Measurements from ENCODE around the gene SOCS6. TPM values are rescaled to one million over a fixed set of nuclear protein-coding genes. Genes with fewer than 3 reads are reported as not detected.
"Not testable (repeated sequence)": the region's sequence is repeated elsewhere in the genome, so short reads cannot be mapped to it uniquely, and the experiment has no call there.

The SOCS6 gene
- total and polyA plus RNA-seq, 2 donors, result 12.1 to 40.1 TPM

DNA sequence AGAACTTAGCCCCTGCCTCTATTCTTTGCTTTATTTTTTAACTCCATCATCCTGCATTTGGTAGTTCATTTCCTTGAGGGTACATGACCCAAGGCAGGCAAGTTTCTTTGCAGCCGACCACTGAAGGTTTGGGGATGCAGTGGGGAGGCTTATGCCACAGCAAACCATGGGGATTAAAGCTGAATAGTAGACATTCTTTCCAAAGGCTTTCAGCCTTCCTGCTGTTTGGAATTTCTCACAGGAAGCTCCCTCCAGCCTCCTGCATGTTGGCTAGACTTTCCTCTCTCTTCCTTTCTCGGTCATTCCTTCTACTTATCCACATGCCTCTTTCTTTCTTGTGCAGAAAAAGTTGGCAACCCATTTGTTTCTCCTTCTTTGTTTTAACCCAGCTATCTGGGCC lies 77.3 kb downstream of the SOCS6 start:
- Histone ChIP-seq H3K4me3 (ENCODE audit: low read depth, low read length) (no peak overlapping the region), H3K36me3 (ENCODE audit: insufficient read depth) (no peaks in the 10 kb centered on the region), H3K4me1 (ENCODE audit: insufficient read depth) (no peaks in the 10 kb centered on the region), H3K27ac (ENCODE audit: low read depth) (no peak overlapping the region)
- DNase-seq (ENCODE audit: extremely low spot score), result no peak
- WGBS, result 19% methylated on average over 2 of the region's 2 CpGs

DNA sequence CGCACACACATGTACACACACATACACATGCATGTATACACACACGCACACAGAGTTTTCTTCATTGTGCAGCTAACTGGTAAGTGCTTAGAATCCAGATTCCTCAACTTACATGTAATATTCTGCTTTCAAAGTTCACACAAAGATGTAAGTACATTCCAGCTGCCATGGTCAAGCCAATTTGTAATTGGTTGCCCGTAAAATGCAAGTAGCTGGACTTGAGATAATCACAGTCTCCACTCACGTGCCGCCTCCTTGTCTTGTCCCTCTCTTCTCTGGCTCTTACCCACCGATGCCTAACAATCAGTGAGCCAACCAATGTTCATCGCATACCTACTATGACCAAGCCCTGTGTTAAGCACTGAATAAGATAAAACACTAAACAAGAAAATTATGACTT lies 77.8 kb downstream of the SOCS6 start:
- Histone ChIP-seq H3K27ac (ENCODE audit: low read depth) (no peak overlapping the region), H3K36me3 (ENCODE audit: insufficient read depth) (no peaks in the 10 kb centered on the region), H3K4me3 (ENCODE audit: low read depth, low read length) (no peak overlapping the region), H3K4me1 (ENCODE audit: insufficient read depth) (no peaks in the 10 kb centered on the region)
- no peak for DNase-seq (ENCODE audit: extremely low spot score)
- 46% methylated on average over 7 of the region's 7 CpGs for WGBS

DNA sequence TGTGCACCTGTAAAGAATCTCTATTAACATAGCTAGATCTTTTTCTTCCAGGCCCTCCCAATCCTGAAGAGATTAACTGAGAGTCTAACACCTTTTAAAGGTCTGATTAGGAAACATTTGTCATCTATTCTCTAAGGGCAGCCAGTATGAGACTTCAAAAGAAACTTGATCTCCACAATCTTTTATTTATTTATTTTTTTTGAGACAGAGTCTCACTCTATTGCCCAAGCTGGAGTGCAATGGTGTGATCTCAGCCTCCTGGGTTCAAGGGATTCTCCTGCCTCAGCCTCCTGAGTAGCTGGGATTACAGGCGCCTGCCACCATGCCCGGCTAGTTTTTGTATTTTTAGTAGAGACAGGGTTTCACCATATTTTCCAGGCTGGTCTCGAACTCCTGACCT lies 78.5 kb downstream of the SOCS6 start:
- DNase-seq (ENCODE audit: extremely low spot score), result not testable (repeated sequence)
- WGBS, result 98% methylated on average over 3 of the region's 3 CpGs

DNA sequence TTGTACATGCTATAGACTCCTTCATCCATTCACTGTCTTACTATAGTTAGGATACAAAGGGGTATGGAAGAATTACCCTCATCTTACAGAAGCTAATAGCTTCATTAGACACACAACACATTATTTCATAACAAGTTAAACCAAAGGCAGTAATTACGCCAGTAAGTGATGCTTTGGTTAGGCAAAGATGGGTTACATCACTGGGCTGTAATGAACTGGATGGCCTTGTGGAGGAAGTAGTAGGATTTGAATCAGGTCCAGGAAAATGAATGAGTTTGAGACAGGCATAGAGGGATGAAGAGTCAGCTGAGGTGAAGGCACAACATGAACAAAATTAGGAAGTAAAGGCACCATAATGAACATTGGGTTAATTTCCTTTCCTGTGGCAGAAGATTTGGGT lies 80.1 kb downstream of the SOCS6 start:
- DNase-seq (ENCODE audit: extremely low spot score), result no peak
- no peaks in the 10 kb centered on the region for H3K36me3 ChIP-seq (ENCODE audit: insufficient read depth)
- no peak overlapping the region for H3K27ac ChIP-seq (ENCODE audit: low read depth)
- H3K4me1 ChIP-seq (ENCODE audit: insufficient read depth), result no peaks in the 10 kb centered on the region
- no peak overlapping the region for H3K4me3 ChIP-seq (ENCODE audit: low read depth, low read length)
- 90% methylated on average over 1 of the region's 1 CpG for WGBS

More for the DNA sequence above, 78.5 kb downstream of the SOCS6 start:
- not testable (repeated sequence) for H3K36me3 ChIP-seq (ENCODE audit: insufficient read depth); H3K4me1 ChIP-seq (ENCODE audit: insufficient read depth); H3K27ac ChIP-seq (ENCODE audit: low read depth); H3K4me3 ChIP-seq (ENCODE audit: low read depth, low read length)

GRCh38 chr18:70370762-70371733 lies 82.2 kb downstream of the SOCS6 start:
- Histone ChIP-seq H3K4me3 (ENCODE audit: low read depth, low read length) (no peak overlapping the region), H3K4me1 (ENCODE audit: insufficient read depth) (no peaks in the 10 kb centered on the region), H3K27ac (ENCODE audit: low read depth) (no peak overlapping the region), H3K36me3 (ENCODE audit: insufficient read depth) (no peaks in the 10 kb centered on the region)
- WGBS, result 88% methylated on average over 9 of the region's 9 CpGs
- DNase-seq (ENCODE audit: extremely low spot score), result no peak

GRCh38 chr18:70371908-70372307 lies 83.1 kb downstream of the SOCS6 start:
- Histone ChIP-seq H3K4me1 (ENCODE audit: insufficient read depth) (no peaks in the 10 kb centered on the region), H3K27ac (ENCODE audit: low read depth) (no peak overlapping the region), H3K4me3 (ENCODE audit: low read depth, low read length) (no peak overlapping the region), H3K36me3 (ENCODE audit: insufficient read depth) (no peaks in the 10 kb centered on the region)
- no peak for DNase-seq (ENCODE audit: extremely low spot score)
- 78% methylated on average over 2 of the region's 2 CpGs for WGBS

DNA sequence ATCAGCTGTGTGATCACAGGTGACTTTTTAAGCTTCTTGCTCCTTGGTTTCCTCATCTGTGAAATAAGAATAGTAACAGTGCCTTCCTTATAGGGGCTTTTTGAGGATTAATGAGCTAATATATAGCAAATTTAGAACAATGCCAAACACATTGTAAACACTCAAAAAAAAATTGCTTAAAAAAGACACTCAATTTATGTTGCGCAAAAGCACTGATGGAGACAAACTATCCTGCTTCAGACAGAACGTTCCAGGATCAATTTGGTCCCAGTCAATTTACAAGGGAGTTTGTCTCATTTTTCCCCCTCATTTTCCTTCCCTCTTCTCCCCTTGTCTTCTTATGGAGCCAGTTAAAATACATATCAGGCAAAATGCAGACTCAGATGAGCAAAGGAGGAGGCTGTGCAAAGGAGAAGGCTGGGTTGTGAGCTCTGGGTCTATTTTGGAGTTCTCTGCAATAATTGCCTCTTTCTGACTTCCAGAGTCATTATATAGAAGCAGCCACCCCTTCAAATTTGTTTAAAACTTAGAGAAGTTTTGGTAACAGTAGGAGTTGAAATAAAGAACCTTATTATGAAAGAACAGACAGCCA lies 83.7 kb downstream of the SOCS6 start:
- H3K27ac ChIP-seq (ENCODE audit: low read depth), result no peak overlapping the region
- no peak for DNase-seq (ENCODE audit: extremely low spot score)
- WGBS, result 85% methylated on average over 2 of the region's 2 CpGs
- H3K4me1 ChIP-seq (ENCODE audit: insufficient read depth), result no peaks in the 10 kb centered on the region
- no peaks in the 10 kb centered on the region for H3K36me3 ChIP-seq (ENCODE audit: insufficient read depth)
- H3K4me3 ChIP-seq (ENCODE audit: low read depth, low read length), result no peak overlapping the region

GRCh38 chr18:70373042-70373519 lies 84.2 kb downstream of the SOCS6 start:
- Histone ChIP-seq H3K4me1 (ENCODE audit: insufficient read depth) (no peaks in the 10 kb centered on the region), H3K27ac (ENCODE audit: low read depth) (no peak overlapping the region), H3K36me3 (ENCODE audit: insufficient read depth) (no peaks in the 10 kb centered on the region), H3K4me3 (ENCODE audit: low read depth, low read length) (no peak overlapping the region)
- DNase-seq (ENCODE audit: extremely low spot score), result no peak
- 55% methylated on average over 5 of the region's 5 CpGs for WGBS

GRCh38 chr18:70374154-70374553 lies 85.3 kb downstream of the SOCS6 start:
- H3K27ac ChIP-seq (ENCODE audit: low read depth), result no peak overlapping the region
- no peaks in the 10 kb centered on the region for H3K36me3 ChIP-seq (ENCODE audit: insufficient read depth)
- no peak for DNase-seq (ENCODE audit: extremely low spot score)
- H3K4me3 ChIP-seq (ENCODE audit: low read depth, low read length), result no peak overlapping the region
- 90% methylated on average over 2 of the region's 2 CpGs for WGBS
- no peaks in the 10 kb centered on the region for H3K4me1 ChIP-seq (ENCODE audit: insufficient read depth)

- no peaks in the 10 kb centered on the region for H3K36me3 ChIP-seq (ENCODE audit: insufficient read depth)
- DNase-seq (ENCODE audit: extremely low spot score), result no peak
- WGBS, result 93% methylated on average over 15 of the region's 15 CpGs
- H3K4me1 ChIP-seq (ENCODE audit: insufficient read depth), result no peaks in the 10 kb centered on the region
- no peak overlapping the region for H3K4me3 ChIP-seq (ENCODE audit: low read depth, low read length)
- no peak overlapping the region for H3K27ac ChIP-seq (ENCODE audit: low read depth)
Observed at GRCh38 chr18:70376137-70376913, 87.5 kb downstream of the SOCS6 start.

DNA sequence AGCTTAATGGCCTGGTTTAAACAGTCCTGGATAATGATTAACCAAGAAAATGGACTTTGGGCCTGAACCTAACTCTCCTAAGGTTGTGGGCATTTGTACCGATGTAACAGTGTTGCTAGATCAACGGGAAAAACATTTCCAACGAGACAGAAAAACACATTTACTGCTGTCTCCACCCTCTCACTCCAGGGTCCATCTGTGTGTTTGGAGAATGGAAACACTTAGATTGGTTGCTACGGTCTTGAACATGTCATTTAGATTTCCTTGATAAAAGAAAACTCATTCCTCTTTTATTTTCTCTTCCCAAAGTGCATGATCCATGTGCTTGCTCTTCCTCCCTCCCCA lies 88.0 kb downstream of the SOCS6 start:
- Histone ChIP-seq H3K27ac (ENCODE audit: low read depth) (no peak overlapping the region), H3K4me1 (ENCODE audit: insufficient read depth) (no peaks in the 10 kb centered on the region), H3K36me3 (ENCODE audit: insufficient read depth) (no peaks in the 10 kb centered on the region), H3K4me3 (ENCODE audit: low read depth, low read length) (no peak overlapping the region)
- no peak for DNase-seq (ENCODE audit: extremely low spot score)
- 66% methylated on average over 4 of the region's 4 CpGs for WGBS

DNA sequence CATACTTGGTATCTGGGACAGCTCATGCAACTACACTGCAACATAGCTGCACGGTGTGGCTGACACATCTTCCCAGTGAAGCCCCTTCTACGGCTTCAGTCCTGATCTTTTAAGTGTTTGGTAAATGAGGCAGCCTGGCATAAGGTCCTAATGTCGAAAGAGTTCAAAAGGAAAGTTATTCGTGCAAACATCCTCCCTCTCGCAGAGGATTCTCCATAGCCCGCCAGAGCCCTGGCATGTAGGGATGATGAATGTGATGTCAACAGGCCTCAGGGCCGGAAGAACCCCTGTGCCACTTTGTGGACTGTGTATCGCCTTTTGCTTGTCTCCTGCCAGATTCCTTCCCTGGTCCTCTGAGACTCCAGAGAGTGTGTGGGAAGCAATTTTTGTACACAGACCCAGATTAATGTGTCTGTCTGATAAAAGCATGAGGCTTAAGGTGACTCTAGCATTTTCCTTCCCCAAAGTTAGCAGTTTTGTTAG lies 88.5 kb downstream of the SOCS6 start:
- no peak overlapping the region for H3K27ac ChIP-seq (ENCODE audit: low read depth)
- H3K4me3 ChIP-seq (ENCODE audit: low read depth, low read length), result no peak overlapping the region
- H3K4me1 ChIP-seq (ENCODE audit: insufficient read depth), result no peaks in the 10 kb centered on the region
- WGBS, result 45% methylated on average over 8 of the region's 8 CpGs
- H3K36me3 ChIP-seq (ENCODE audit: insufficient read depth), result no peaks in the 10 kb centered on the region
- no peak for DNase-seq (ENCODE audit: extremely low spot score)

GRCh38 chr18:70377857-70378701 lies 89.2 kb downstream of the SOCS6 start:
- Histone ChIP-seq H3K36me3 (ENCODE audit: insufficient read depth) (no peaks in the 10 kb centered on the region), H3K4me1 (ENCODE audit: insufficient read depth) (no peaks in the 10 kb centered on the region), H3K27ac (ENCODE audit: low read depth) (no peak overlapping the region), H3K4me3 (ENCODE audit: low read depth, low read length) (no peak overlapping the region)
- 64% methylated on average over 13 of the region's 13 CpGs for WGBS
- no peak for DNase-seq (ENCODE audit: extremely low spot score)

Data from urinary bladder (tissue), 4 donors.